Eye (tissue), 1 donor: Measurements from ENCODE around the gene ASB2.

Experiments used
- DNase-seq: peaks from one replicate; pipeline ENCODE4 v3.0.0-alpha.2; 2015

ASB2 gene

GRCh38 chr14:93945070-93945399 is 31.3 kb downstream of the ASB2 start:
- DNase-seq: no peak

GRCh38 chr14:93944348-93945069 is 31.9 kb downstream of the ASB2 start:
- no peak for DNase-seq

DNA sequence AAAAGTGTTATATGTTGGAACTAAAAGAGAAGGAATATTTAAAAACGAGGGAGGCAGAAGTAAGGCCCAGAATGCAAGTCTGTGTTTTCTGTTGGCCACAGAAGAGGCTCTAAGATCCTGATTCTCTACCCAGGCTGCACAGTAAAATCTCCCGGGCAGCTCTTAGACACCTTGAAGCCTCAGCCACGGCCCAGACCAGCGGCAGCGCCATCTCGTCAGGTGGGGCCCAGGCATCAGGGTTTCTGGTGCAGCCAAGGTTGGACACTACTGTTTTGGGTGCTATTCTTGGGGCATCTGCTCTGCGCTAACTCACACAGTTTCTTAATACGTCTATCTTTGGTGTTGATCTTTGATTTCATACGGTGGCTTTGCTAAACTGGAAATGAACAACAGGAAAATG is 32.4 kb downstream of the ASB2 start:
- DNase-seq: no peak

DNA sequence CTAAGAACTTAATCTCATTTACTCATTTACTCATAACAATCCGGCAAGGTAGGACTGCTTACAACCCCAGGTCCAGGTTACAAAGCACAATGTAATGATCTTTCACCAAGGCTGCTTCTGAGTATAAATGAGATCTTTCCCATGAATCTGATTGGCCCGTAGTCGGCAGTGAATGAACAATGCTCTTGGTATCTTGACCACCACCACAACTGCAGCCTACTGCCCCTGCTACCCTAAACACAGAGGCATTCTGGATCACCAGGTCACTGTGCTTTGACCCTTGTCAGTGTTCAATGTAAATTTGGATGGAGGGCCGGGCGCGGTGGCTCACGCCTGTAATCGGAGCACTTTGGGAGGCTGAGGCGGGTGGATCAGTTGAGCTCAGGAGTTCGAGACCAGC is 33.3 kb downstream of the ASB2 start:
- DNase-seq: no peak

DNA sequence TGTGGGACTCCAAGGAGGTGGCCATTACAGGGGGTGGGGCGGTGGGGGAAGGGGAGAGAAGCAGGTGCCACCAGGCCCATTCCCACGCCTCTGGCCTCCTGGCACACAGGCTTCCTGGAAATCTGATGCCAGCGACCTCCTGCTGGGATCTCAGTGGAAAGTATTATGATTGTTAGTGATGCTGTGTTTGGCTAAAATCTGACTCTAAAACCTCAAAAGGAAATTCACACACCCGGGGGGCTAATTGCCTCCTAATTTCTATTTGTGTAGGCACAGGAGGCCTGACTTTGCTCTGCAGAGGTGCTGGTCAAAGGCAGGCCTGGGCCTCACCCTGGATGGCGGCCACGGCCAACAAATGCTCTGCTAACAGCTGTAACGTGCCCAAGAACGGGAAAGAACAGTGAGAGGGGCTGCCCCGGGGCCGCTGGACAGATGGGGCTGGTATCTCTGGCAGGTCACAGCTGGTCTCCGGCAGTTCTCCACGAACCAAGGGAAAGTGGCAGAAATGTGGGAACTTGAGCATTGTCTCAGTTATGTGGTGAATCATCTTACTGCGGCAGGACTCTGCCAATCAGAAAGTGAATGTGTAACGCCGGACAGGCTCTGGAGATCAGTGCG is 35.0 kb downstream of the ASB2 start:
- DNase-seq: peak; percentile 45

DNA sequence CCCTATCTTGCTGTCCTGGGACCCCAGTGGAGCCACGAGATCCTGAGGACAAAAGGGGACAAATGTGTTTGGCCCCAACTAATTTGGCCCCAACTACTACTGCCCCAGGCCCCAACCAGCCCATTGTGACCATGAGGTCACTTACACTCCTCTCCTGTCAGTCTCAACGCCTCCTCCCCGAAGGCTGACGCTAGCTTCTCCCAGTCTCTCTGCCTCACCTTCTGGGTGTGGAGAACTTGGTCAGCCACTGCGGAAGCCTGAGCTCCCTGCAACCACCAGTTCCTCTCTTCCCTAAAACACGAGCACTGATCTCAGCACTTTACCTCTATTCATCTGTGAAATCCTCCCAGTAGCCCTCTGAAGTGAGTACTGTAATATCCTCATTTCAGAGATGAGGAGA is 35.9 kb downstream of the ASB2 start:
- DNase-seq: no peak

DNA sequence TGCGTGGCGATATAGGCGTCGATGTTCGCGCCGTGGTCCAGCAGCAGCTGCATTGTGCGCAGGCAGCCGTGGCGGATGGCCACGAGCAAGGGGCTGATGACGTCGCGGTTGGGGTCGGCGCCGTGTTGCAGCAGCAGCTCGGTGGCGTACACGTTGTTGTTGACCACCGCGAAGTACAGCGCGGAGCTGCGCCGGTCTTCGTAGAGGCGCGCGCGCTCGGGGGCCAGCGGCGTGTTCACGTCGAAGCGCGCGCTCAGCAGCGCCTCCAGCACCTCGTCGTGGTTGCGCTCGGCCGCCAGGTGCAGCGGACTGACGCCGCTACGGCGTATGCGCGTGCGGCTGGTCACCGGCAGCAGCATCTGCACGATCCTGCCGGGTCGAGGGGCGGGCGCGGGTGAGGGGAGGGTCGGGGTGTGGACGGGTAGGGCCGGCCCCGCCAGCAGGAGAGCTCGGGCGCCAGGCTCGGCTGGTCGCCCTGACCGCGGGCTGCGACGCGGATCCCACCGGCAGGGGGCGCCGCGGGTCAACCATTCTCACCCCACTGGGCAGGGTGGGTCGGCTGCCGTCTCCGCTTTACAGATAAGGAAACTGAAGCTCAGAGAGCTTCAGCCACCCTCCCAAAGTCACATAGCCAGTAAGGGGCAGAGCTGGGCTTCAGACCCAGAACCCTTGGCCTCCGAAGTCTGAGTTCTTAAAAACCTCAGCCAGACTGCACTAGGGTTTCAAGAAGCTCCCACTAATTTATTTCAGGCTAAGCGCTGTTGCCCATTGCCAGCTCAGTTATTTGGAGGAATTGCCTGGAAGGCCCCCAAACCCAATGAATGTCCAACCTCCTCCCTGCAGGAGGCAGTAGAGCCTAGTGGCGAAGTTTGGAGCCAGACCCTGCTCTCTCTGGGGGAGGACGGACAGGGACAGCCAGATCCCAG is 36.8 kb downstream of the ASB2 start:
- DNase-seq: peak; percentile 89

DNA sequence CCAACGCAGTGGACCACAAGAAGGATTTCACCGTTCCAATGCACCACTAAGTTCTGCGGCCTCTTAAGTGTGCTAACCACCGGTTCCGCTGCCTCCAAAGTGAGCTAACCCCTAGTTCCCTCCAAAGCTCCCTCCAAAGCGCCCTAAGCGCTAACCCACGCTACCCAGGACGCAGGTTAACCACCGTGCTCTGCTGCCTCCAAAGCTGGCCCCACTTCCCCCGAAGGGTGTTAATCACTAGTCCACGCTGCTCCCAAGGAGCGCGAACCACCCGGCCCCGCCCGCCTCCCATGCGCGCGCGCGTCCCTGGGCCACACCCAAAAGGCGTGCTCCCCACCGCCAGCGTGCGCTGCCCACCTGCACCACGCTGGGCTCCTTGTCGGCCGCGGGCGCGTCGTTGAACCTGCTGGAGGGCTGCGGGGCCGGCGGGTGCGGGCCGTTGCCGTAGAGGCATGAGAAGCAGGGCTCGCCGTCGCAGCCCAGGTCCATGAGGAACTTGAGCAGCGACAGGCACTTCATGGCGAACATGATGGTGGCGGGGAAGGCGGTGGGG is 37.5 kb downstream of the ASB2 start:
- no peak for DNase-seq

- no peak for DNase-seq
These were observed 38.9 kb downstream of the ASB2 start for GRCh38 chr14:93937519-93937918.

DNA sequence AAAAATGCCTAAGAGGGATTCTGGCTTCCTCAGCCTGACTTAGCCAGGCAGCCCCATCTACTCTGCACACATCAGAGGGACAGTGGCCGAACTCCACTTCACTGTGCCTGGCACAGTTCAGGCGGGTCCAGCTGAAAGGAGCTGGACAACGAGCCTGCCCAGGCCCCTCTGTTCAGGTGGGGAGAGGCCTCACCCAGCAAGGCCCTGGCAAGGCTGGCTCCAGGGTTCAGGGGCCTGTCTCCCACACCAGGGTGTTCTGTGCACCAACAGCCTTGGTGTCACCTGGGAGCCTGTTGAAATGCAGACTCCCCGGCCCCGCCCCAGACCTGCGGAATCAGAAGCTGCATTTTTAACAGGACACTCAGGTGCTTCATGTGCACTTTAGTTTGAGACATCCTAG is 39.4 kb downstream of the ASB2 start:
- DNase-seq: no peak

DNA sequence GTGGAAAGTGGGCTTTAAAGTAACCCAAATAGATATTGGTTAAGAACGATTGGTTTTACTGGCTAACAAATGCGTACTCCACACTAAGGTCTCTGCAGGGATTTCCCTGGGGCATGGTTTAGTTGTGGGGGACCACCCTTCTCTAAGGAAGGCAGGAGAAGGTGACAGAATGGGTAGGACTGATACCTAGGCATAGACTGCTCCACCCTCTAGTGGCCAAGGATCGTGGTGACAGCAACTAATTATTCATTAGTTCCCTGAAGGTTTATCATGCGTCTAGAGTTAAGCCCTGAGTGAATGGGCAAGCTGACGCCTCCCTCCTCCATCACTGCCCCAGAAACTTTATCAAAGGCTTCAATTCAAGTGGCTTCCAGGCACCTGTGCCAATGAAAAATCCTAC is 40.1 kb downstream of the ASB2 start:
- DNase-seq: peak; percentile 67

GRCh38 chr14:93935213-93935612 is 41.2 kb downstream of the ASB2 start:
- no peak for DNase-seq

DNA sequence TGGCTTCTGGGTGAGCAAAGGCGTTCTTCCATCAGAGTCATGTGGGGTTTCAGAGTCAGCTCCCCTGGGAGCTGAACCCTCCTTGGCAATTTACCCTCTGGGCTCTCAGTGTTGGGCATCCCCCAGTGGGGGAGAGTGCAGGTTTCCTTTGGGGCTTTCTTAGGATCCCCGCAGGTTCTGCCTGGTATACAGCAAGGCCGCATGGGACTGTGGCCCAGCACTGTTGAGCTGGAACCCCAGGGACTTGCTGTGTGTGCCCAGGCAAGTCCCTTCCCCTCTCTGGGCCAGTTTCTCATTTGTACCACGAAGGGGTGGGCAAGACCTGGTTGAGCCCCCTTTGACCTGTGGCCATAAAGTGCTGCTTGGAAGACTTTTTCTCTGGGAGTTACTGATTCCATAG is 43.7 kb downstream of the ASB2 start:
- no peak for DNase-seq

GRCh38 chr14:93930989-93931307 is 45.4 kb downstream of the ASB2 start:
- DNase-seq: no peak

- DNase-seq: no peak
These were observed 45.9 kb downstream of the ASB2 start for GRCh38 chr14:93930296-93930988.

DNA sequence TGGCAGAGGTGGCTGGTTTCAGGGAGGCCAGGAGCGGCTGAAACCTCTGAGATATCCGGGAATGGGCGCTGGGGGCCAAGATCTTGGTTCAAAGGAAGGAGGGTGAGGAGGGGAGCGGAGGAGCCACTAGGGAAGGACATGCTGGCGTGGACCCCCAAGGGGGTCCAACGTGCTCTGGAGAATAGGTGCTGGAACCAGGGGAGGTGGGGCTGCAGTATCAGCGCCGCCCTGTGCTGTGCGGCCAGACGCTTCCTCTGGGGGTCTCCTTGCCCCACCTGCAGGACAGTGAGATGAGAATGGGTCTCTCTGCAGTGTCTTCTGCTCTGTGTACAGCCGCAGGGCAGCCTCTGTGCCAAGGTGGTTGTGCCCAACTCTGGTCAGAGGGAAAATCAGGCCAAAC is 46.7 kb downstream of the ASB2 start:
- DNase-seq: no peak

DNA sequence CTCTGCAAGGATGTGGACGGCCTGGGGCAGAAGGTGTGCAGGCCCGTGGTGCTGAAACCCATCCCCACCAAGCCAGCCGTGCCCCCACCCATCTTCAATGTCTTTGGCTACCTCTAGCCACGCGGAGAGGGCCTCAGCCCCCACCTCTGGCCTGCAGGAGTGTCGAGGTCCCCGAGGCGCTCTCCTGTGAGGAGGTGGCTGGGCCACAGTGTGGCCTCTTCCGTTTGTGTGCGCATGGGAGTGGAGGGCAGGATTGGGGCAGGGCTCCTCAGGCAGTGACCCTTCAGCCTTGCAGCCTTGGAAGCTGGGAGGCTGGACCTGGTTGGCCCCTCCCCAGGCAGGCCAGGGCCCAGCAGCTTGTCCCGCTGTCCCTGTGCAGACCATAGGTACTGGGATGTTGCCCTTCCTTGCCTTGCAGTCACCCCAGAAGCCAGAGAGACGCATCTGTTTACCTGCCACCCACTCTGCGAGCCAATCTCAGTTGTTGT is 47.3 kb downstream of the ASB2 start:
- no peak for DNase-seq

GRCh38 chr14:93928184-93929047 is 48.0 kb downstream of the ASB2 start:
- no peak for DNase-seq

DNA sequence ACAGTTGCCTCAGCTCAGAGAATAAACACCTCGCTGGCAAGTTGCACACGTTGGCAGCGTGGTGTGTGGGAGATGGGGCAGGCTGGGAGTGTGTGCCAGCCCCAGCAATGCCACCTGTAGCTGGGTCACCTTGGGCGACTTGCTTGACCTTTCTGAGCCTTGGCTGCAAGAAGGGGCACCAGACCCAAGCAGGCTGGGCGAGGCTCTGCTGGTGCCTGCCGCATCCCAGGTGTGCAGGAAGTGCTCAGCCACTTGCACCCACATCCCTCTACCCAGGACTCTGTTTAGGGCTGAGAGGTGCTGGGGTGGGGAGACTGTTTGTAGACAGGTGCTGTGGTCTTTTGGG is 48.6 kb downstream of the ASB2 start:
- no peak for DNase-seq

DNA sequence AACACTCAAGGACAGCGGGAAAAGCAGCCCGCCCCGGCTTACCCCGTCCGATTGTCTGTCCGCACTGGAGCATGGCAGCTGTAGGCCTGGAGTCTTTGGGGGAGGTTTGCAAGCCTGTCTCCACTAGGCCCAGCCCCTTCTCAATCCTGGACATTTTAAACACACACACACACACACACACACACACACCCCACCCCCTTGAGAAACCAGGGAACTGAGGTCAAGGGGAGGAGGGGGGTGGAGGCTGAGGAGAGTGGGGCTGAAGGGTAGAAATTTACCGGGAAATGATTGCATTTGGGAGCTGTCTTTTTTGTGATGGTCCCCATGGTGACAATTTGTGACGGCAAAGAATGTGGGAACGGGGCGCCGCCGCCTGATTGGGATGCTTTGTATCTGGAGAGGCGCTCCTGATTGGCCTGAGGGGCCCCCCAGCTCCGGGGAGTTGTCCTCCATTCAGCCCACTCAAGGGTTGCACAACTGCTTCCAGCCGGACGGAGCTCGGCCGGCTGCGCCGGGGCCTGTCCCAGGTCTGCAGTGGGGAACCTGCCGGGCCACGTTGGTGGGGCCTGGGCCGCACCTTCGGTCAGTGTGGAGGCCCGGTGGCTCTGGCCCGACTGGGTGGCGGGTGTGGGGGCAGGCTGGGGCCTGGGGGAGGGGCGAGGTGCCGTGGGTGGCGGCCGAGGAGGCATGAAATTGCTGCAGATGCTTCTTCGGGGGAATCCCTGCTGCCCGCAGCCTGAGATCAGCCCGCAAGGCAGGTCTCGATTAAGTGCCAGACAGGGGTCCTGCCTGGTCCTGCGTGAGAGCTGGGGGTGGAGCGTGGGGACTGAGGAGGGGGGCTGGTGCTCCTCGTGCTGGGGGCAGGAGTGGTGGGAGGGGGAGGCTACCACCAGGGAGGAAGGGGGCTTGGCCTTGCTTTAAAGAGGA is 49.2 kb downstream of the ASB2 start, which contains the start of gene FAM181A:
Gene FAM181A (plus strand): TSS at position 472 of the 927 bp plus-strand sequence. CDS start 942 bp downstream, outside the sequence.
- DNase-seq: peak; percentile 70
